ENCODE results near the gene PRG3. TPM values are rescaled to one million over a fixed set of nuclear protein-coding genes. Genes with fewer than 3 reads are reported as not detected.

The PRG3 gene
- total and polyA plus RNA-seq, 2 of the 13 experiments (the other 11 are each of a cell fraction or from before 2014, with no cell fraction given): not detected

GRCh38 chr11:57429946-57430345 is 49.0 kb upstream of the PRG3 start (continued):
- no peak for TF ChIP-seq SRSF9 (IDR thresholded peaks at IDR 0.05; ENCODE audit: borderline replicate concordance, insufficient read depth, low read depth, low read length, poor library complexity, severe bottlenecking)

GRCh38 chr11:57428643-57429042 is 47.7 kb upstream of the PRG3 start:
- POLR2A ChIA-PET: interaction anchor here (0.7 kb wide), 1 partner anchor 13 kb away, joined by 3 read pairs; no protein-coding TSS in a partner anchor
- no peaks in the 10 kb centered on the region for H3K9me3 ChIP-seq (ENCODE audit: low read length)
- FAIRE-seq: no peak
- TF ChIP-seq CHCHD3 (CRISPR knock-in tag; IDR thresholded peaks at IDR 0.05) (no peak), ADNP (CRISPR knock-in tag; IDR thresholded peaks at IDR 0.05) (no peak), ZNF264 (CRISPR knock-in tag; IDR thresholded peaks at IDR 0.05) (no peak), ZXDC (CRISPR knock-in tag; IDR thresholded peaks at IDR 0.05) (no peak), ARHGAP35 (CRISPR knock-in tag; IDR thresholded peaks at IDR 0.05; ENCODE audit: borderline replicate concordance) (no peak), ZNF276 (CRISPR knock-in tag; IDR thresholded peaks at IDR 0.05; ENCODE audit: low read depth) (no peak), IRF2 (CRISPR knock-in tag; IDR thresholded peaks at IDR 0.05) (no peak), LBX2 (CRISPR knock-in tag; IDR thresholded peaks at IDR 0.05; ENCODE audit: borderline replicate concordance) (no peak), ZNF777 (CRISPR knock-in tag; IDR thresholded peaks at IDR 0.05) (no peak), FOXA3 (CRISPR knock-in tag; IDR thresholded peaks at IDR 0.05) (no peak)
- H3K4me3 ChIP-seq (replicated peaks in 1 of 3; ENCODE audit: insufficient read depth in 1 of 3, low read depth in 2 of 3, low read length in 3 of 3): no peak overlapping the region
- CTCF ChIA-PET (ENCODE audit: low intra/inter-chr PET ratio, low total read pairs): no interaction called here
- no peak overlapping the region for H3K9ac ChIP-seq (ENCODE audit: insufficient read depth, low read depth, low read length)
- intact Hi-C loops (cut with micrococcal nuclease; ENCODE audit: unreplicated experiment) (no loop called here), in situ Hi-C loops (cut with HindIII; ENCODE audit: extremely low pct_ligation_motif_present, low pct_unique_long_range_greater_than_20kb) (no loop called here)
- DNase-seq (ENCODE audit: low spot score): no peak
- H3K36me3 ChIP-seq (replicated peaks in 1 of 2; ENCODE audit: control insufficient read depth in 1 of 2, insufficient read depth in 2 of 2, low read length in 2 of 2): no peaks in the 10 kb centered on the region
- peaks cover 0 to 2% of the 10 kb centered on the region in 2 experiments; a peak in 1 of 5 replicates for H3K27me3 ChIP-seq (ENCODE audit: control insufficient read depth in 1 of 2, insufficient read depth in 2 of 2, low read length in 2 of 2)
- H3K4me1 ChIP-seq (ENCODE audit: insufficient read depth, low read length): peaks cover 80% of the 10 kb centered on the region
- no TSS peak for BruUV-seq (replicated peaks)
- WGBS (ENCODE audit: low lambda C conversion rate): 14% methylated on average over 5 of the region's 5 CpGs
- H3K27ac ChIP-seq (ENCODE audit: extremely low read length, insufficient read depth, low read length): no peak overlapping the region
- no peak overlapping the region for H3K4me2 ChIP-seq (ENCODE audit: low read depth, low read length)
- no peak overlapping the region for H2AFZ ChIP-seq (ENCODE audit: low read length)
- H4K20me1 ChIP-seq (ENCODE audit: insufficient read depth, low read length): no peaks in the 10 kb centered on the region
- ATAC-seq: no peak
- H3K79me2 ChIP-seq (ENCODE audit: insufficient read depth, low read length): no peaks in the 10 kb centered on the region

Data from HepG2 (cell line).